NCI-H2107 treated with DMSO at 0.1 percent for 48 hours (cell line): ENCODE results near the gene NUDT4.

Experiments used
- DNase-seq: peaks from one replicate; lab custom pipeline; 2025; ENCODE audit not compliant: unreplicated experiment; lab: John Stamatoyannopoulos, UW

The NUDT4 gene

DNA sequence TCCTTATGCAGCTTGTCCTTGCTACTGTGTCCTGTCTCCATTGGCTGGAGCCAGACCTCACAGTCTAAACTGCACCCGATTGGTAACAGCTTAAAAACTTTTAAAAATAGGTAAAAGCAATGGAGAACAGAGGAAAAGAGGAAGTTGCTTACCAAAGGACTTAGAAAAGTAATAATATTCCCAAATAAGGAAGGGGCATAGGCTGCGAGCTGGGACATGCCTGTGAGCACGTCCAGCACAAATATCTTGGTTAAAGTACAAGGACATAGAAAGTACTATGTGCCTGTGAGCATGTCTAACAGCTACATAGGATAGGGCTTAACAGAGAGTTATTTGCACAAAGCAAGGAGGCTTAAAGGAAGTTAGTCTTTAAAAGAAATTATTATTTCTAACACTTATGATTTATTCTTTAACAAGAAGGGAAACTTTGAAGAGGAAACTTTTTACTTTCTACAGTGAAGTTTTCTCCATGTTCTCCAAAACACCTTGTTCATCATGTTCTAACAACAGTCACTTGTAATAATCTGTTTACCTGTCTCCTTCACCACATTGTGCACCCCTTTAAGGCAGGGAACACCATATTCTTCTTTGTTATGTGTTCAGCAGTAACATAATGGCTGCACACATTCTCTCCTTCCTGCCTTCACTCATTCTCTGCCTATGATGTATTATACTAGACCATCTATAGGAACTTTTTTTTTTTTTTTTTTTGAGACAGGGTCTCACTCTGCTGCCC lies 73.9 kb downstream of the NUDT4 start:
- DNase-seq, result no peak

GRCh38 chr12:93453633-93454032 lies 75.9 kb downstream of the NUDT4 start:
- DNase-seq, result no peak

- DNase-seq, result no peak
These were observed 78.4 kb downstream of the NUDT4 start for GRCh38 chr12:93456077-93456476.
